ENCODE measurements around the gene TLR8. TPM values are rescaled to one million over a fixed set of nuclear protein-coding genes. Genes with fewer than 3 reads are reported as not detected.

TLR8 gene
- total and polyA plus RNA-seq, 2 experiments from 2014 or later = not detected

- H3K36me3 ChIP-seq (ENCODE audit: insufficient read depth) = no peaks in the 10 kb centered on the region
- no peaks in the 10 kb centered on the region for H3K79me2 ChIP-seq (replicated peaks; ENCODE audit: insufficient read depth)
- ATAC-seq = no peak
- no peak within 1 kb of the TSS for H3K27ac ChIP-seq (ENCODE audit: low read depth)
- TF ChIP-seq ZNF462 (CRISPR knock-in tag; IDR thresholded peaks at IDR 0.05) (no peak), ETS1 (IDR thresholded peaks at IDR 0.05) (no peak), EZH2phosphoT487 (IDR thresholded peaks at IDR 0.05; ENCODE audit: unreplicated experiment) (no peak), REST (IDR thresholded peaks at IDR 0.05; ENCODE audit: unreplicated experiment) (no peak), STAT1 (IDR thresholded peaks at IDR 0.05; ENCODE audit: unreplicated experiment) (no peak), ZNF331 (CRISPR knock-in tag; IDR thresholded peaks at IDR 0.05; ENCODE audit: low read depth) (no peak), CREB1 (CRISPR knock-in tag; IDR thresholded peaks at IDR 0.05; ENCODE audit: low read depth) (no peak), CTCF (conservative IDR thresholded peaks at IDR 0.05; ENCODE audit: low read depth in 2 of 2) (no peak), EZH2 (IDR thresholded peaks at IDR 0.05; ENCODE audit: low read depth, unreplicated experiment) (no peak), JUNB (IDR thresholded peaks at IDR 0.05; ENCODE audit: unreplicated experiment) (no peak), ZNF114 (CRISPR knock-in tag; IDR thresholded peaks at IDR 0.05) (no peak), POLR2AphosphoS5 (IDR thresholded peaks at IDR 0.05; ENCODE audit: low read depth) (no peak), NANOG (IDR thresholded peaks at IDR 0.05; ENCODE audit: borderline replicate concordance) (no peak)
- no peaks in the 10 kb centered on the region for H3K9me2 ChIP-seq (ENCODE audit: insufficient read depth)
- H2AFZ ChIP-seq = no peak within 1 kb of the TSS
- Mint-ChIP-seq H3K27me3 (ENCODE audit: insufficient read depth, low read depth, poor library complexity) (peaks cover 2% of the 10 kb centered on the region), H3K27ac (no peak within 1 kb of the TSS), H3K4me1 (peaks cover 8% of the 10 kb centered on the region; the same call in 2 of the 3 replicates), H3K9me3 (peaks cover 29% of the 10 kb centered on the region; the same call in 2 of the 3 replicates), H3K36me3 (ENCODE audit: low read depth) (no peaks in the 10 kb centered on the region), H3K4me3 (no peak within 1 kb of the TSS)
- H3F3A ChIP-seq (replicated peaks; ENCODE audit: low read depth) = no peaks in the 10 kb centered on the region
- H3K4me1 ChIP-seq (ENCODE audit: insufficient read depth) = no peaks in the 10 kb centered on the region
- H3K4me2 ChIP-seq = no peak within 1 kb of the TSS
- H4K20me1 ChIP-seq (replicated peaks; ENCODE audit: insufficient read depth) = no peaks in the 10 kb centered on the region
- no peak for DNase-seq (ENCODE audit: low spot score)
- no peaks in the 10 kb centered on the region for H3K27me3 ChIP-seq (ENCODE audit: insufficient read depth)
- H3K4me3 ChIP-seq = no peak within 1 kb of the TSS
Measured at GRCh38 chrX:12866451-12867377, 39.7 kb upstream of the TLR8 start, which contains the start of gene TLR7. TSS of gene TLR7 (plus strand) at chrX:12867072. CDS start at chrX:12867579, 507 bp downstream.

Data from GM23338 (cell line).